ENCODE measurements around the gene USP24.
A peak's percentile ranks its signal among the peaks of the same experiment; 100 is the strongest.
"Not testable (repeated sequence)": the region's sequence is repeated elsewhere in the genome, so short reads cannot be mapped to it uniquely, and the experiment has no call there.

The USP24 gene

DNA sequence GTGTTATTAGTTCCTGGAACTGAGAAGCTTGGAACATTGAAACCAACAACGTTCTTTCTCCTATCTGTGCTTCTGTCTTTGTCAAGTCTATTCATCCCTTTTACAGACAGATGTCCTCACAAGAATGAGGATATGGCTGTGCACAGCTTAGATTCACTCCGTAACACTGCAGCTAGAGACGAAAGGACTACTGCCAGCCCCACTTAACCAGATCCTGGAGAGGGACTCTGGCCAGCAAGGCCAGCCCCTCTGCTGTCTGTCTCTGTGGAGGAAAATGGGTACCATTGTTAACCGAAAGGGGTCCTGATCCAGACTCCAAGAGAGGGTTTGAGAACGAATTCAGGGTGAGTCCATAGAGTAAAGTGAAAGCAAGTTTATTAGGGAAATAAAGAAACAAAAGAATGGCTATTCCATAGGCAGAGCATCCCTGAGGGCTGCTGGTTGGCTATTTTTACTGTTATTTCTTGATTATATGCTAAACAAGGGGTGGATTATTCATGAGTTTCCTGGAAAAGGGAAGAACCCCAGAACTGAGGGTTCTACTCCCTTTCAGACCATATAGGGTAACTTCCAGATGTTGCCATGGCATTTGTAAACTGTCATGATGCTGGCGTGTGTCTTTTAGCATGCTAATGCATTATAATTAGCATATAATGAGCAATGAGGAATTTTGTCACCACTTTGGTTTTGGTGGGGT is 17.4 kb upstream of the USP24 start:
- DNase-seq (ENCODE audit: low read depth in 2 of 2): no peak

DNA sequence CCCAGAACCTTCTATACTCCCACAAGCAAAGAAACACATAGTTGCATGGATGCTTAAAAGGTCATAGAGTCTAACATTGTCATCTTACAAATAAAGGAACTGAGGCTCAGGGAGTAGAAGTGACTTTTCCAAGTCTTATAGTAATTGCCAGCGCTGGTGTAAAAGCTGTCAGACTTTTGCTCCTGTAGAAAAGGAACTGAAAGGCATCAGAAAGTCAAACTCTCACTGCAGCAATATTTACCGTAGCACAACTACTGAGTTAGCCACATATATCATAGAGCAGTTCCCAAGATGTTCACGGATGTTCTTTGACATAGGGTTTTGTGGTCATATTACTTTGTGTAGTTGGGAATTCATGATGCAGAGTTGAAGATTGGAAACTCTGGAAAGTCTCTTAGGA is 16.6 kb upstream of the USP24 start:
- no peak for DNase-seq (ENCODE audit: low read depth in 2 of 2)

DNA sequence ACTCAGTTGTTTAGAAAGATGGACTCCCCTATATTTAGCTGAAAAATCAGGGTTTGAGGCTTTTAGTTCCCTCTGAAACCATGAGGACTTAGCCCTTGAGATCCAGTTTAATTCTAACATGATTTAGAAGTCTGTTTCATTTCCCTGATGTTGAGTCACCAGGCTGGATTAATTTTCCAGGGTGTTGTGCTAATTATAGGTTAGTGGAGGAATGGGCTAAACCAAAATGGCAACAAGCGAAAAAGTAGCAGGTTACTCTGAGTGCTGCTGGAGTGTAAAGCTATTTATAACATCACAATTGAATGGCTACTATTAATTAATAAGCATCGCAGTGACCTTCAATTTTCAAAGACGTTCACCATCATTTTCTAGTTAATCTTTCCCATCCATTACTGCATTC is 15.5 kb upstream of the USP24 start:
- DNase-seq (ENCODE audit: low read depth in 2 of 2): no peak

DNA sequence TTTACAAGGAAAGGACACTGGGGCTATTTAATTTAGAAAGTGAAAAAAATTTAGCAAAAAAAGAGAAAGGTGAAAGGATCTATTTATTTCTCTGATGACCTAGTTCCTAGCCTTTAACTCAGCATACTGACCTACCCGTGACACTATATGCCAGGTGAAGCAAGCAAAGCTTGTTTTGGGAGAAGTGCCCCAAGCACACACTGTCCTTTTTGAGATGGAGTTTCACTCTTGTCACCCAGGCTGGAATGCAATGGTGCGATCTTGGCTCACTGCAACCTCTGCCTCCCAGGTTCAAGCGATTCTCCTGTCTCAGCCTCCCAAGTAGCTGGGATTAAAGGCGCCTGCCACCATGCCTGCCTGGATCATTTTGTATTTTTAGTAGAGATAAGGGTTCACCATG is 14.6 kb upstream of the USP24 start:
- not testable (repeated sequence) for DNase-seq (ENCODE audit: low read depth in 2 of 2)

DNA sequence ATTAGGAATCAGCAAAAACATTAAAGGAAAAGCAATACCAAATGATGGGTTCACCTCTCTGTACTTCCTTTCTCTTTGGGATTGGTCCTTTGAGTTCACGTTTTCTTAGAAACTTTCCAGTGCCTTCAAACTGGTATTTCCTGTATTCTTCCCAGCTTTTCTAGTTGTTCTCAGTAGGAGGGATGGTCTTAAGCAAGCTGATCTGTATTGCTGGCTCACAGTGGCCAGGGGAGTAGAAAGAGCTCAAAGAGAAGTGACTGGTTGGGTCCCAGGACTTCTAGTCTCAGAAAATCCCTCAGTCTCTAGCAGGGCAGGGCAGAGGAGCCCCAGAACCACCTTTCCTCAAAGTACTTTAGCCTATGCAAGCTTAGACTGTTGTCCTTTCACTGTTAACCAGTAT is 10.1 kb upstream of the USP24 start:
- DNase-seq (ENCODE audit: low read depth in 2 of 2): no peak

DNA sequence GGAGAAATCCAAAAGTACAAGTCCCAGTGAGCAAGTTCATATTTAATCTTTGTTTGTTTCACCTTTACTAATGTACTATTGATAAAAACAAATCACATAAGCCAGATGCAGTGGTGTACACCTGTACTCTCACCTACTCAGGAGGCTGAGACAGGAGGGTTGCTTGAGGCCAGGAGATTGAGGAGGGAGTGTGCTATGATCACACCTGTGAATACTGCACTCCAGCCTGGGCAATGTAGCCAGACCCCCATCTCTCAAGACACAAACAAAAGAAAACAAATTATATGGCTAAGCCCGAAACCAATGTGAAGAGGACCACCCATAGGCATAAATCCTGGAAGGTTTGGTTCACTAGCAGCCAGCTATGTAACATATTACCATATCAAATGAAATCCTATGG is 9.6 kb upstream of the USP24 start:
- no peak for DNase-seq (ENCODE audit: low read depth in 2 of 2)

DNA sequence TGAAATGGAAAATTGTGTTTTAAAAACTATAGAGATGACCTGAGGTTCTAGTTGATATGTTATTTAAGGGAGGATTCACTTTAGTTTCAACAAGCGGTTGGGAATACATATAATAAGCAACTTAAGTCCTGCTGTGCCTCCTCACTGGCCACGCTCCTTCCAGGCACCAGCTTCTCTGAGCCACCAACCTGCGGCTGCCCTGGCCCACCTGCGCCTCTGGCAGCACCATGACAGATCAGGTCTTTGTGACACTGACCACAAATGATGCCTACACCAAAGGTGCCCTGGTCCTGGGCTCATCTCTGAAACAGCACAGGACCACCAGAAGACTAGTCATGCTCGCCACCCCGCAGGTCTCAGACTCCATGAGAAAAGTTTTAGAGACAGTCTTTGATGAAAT is 7.0 kb upstream of the USP24 start:
- DNase-seq (ENCODE audit: low read depth in 2 of 2): no peak

DNA sequence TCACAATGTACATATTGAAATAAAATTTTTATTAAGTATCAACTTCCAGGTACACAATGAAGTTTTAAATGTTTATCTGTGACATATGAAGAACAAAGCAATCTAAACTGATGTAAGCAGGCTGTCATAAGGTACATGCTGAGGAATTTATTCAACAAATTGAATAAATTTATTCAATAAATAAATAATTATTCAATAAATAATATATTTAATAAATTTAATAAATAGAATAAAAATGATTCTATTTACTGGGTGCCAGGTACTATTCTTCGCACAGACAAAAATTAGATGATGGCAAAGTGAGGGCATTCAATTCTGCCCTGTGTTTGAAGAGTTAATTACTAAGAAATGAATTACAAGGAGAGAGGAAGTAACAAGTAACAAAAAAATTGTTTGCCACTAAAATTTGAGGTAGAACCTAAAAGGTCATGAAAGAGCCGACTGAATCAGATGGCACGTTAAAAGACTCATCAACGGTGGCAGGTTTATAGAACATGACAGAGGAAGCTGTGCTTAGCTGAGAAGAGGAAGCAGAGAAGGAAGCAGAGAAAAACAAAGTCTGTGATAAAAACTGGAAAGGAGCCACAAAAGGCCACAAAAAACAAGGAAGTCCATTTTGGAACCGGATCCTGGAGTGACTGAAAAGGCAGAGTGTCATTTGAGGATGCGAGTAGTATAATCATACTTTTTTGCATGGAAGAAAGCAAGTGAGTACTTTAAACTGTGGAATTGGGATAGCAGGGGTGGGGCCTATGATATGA is 2.2 kb upstream of the USP24 start:
- DNase-seq (ENCODE audit: low read depth in 2 of 2): no peak

DNA sequence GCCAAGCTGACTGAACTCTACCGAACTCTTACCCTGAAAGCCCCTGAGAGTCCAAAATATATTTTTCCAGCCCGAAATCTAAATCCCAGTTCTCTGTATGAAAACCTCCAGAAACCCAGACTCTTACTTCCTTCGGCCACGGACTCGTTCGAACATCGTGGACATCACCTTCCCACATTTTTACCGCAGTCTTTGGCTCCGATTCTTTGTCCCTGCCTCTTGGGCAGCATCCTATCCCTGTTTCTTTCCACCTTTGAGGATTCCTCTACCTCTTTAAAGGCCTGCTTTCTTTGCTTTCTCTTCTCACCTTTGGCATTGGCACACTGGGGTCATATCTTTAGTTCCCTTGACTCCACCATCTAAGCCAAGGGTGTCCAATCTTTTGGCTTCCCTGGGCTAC is 932 bp upstream of the USP24 start:
- DNase-seq (ENCODE audit: low read depth in 2 of 2): no peak

DNA sequence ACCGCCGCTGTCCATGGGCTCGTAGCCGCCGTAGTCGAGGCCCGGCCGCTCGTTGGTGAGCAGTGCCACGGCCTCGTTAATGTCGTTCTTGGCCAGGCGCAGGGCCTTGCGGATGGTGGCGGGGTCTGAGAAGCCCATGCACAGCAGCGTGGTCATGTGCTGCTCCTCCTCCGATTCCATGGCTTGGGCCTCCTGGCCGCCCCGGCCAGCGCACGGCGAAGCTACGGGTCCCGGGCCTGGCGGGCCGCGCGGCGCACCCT is 300 bp downstream of the USP24 start:
- DNase-seq (ENCODE audit: low read depth in 2 of 2): no peak

DNA sequence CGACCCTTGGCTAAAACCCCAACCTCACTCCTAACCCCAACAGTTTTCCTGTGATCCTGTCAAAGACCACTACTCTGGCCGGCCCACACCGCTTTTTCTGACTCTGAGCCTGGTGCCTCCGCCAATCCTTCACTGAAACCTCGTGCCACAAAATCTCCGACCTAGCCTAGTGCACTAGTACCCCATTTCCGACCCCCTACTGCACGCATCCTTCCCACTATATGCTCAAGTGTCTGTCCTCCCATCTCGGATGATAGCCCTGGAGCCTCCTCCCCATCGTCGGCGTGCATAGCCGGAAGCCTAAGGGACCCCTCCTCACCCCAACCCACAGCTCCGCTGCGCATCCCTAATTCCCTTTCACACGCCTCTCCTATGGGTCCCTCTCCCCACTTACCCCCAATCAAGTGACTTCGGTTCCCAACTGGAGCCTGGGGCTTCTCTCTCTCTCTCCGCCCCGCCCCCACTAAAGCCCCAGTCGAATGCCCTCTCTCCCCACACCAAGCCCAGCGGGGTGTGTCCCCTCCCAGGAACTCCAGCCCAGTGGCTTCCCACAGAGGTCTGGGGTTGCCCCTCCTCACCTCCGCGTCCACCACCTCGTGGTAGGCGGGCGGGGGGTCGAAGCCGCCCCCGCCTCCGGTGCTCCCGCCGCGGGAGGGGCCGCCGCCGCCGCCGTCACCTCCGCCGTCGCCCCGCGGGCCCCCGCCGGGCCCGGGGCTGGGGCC is 791 bp downstream of the USP24 start:
- DNase-seq (ENCODE audit: low read depth in 2 of 2): peak in 1 of 2 donors; percentile 30

DNA sequence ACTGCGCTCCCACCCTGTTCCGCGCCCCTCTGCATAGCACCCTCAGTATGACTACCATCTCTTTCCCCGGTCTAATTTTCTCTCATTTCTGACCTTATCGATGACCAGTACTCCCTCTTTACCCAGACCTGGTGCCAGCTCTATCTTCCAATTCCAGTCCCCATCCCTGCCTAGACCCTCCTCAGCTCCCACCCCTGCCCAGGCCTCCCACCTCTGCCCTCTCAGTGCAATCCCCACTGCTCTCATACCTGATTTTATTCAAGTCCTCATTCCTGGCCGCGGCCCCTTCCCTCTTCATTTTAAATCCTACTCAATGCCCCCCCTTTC is 1.3 kb downstream of the USP24 start:
- no peak for DNase-seq (ENCODE audit: low read depth in 2 of 2)

DNA sequence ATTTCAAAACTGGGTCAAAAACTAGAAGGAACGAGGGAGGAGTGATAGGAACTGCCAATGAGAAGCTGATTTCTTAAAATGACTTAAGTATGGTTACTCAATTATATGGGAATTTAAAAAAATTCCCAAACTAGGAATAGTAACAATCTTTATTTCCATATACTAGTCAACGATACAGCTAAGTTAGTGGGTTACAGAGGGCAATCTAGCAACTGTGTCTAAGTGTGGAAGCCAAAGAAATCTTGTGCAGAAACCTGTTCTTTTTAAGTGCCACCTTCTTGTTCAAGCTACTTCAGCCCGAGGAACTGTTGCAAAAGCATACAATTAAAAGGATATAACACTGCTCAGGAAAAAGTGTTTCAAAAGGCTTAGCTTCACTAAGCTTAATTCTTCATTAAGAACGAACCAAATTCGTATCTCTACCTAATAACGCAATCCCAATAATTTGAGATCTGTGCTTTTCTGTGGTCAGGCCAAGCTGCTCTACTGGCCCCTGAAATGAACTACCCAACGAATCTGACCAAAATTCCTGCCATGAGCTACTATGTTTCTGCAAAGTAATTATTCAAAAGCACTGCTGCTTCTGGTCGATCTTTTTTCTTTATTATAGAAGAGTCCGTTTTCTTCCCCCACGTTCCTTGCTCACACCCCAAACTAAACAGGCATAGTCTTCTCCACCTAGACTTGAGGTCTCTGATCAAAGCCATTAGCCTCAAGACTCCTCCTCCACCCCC is 1.8 kb downstream of the USP24 start:
- no peak for DNase-seq (ENCODE audit: low read depth in 2 of 2)

DNA sequence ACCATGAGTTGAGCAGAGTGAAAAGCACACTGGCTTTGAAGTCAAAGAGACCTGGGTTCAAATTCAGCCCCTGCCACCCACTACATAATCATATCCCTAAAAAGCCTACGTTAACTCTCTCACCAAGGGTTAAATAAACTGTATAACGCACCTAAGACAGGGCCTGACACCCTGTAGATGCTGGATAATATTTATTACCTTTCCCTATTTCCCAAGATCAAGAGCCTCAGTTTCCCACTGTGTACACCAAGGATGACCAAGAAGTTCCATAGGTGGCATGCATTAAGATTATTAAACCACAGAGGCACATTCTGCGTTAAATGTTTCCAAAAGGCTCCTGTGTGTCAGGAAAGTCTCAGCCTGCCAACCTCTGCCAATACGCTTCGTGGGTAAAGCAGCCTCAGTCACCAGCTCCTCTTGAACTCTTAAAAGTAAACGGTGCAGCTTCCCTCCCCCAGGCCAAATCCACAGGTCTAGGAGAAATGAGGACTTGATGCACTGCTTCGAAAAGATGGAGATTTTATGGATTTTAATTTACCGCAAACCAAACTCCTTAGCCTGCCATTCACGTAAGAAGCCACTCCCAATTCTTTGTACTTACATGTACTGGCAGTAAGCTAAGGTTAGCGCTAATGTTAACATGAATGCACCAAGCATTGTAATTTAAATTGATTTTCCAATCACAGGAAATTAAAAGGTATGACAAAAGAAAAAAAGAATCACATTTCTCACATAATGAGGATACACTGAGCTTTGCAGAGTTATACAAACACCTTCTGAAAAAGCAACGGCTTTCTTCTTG is 2.6 kb downstream of the USP24 start:
- DNase-seq (ENCODE audit: low read depth in 2 of 2): no peak

DNA sequence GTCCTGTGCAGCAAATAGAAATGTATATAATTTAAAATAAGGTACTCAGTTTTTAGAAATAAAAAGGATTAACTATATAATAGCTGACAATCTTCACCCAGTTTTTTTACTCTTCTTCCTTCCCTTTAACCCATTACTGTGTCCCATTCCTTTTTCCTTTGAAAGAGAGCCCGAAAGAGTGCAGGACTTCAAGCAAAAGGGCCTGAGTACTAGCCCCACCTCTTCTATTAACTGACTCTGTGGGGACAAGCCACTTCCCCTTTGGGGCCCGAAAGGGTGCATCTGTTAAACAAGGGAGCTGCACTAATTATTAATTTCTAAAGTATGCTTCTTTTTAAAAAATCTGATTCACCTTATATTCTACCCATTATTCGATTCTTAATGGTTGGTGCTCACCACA is 3.3 kb downstream of the USP24 start:
- DNase-seq (ENCODE audit: low read depth in 2 of 2): no peak

DNA sequence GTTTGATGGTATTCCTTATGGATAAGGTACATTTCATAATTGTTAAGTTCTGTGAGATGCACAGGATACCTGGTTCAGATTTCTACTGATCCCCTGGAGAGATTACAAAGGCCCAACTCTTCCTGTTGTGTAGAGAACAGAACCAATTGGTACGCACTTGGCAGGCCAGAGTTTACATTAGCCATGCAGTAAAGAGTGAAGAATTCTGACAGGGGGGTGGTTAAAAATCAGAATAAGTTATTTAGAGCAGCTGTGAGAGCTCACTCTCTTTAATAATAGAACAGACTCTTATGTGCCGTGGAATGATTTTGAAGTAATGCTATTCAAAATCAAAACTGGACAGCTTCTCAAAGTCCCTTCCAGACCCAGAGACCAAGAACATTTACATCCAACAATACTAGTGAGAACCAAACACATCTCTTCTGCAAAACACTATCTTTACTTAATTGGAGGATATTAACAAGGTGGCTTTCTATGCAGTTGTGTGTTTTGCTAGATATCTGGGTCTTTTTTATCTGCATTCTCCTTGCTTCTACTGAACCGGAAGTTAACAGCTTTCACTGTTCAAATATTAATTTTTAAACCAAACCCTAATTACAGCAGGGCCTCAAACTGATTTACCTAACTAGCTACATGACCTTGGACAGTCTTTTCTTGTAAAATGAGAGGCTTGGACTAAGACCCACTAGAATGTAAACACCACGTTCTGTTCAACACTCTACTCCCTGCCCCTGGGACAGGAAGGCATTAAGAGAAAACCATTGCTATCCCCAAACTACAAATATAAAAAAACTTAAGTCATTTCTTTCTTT is 4.0 kb downstream of the USP24 start:
- no peak for DNase-seq (ENCODE audit: low read depth in 2 of 2)

DNA sequence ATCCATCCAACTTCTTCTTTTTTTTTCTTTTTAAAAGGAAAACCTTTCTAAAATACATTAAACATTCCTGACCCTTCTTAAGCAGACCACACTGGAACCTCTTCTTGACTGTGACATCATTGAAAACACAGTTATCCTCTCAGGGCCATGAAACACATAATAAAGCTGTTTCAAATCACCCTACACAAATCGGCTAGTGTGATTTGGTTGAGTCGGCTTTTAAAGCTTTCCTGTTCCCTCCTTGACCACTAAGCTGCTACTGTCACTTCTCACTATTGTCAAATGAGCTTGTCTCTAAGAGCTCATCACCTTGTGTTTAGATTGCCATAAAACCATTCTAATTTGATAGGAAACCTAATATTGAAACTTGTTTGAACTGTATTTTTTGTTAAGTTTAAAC is 5.9 kb downstream of the USP24 start:
- no peak for DNase-seq (ENCODE audit: low read depth in 2 of 2)

DNA sequence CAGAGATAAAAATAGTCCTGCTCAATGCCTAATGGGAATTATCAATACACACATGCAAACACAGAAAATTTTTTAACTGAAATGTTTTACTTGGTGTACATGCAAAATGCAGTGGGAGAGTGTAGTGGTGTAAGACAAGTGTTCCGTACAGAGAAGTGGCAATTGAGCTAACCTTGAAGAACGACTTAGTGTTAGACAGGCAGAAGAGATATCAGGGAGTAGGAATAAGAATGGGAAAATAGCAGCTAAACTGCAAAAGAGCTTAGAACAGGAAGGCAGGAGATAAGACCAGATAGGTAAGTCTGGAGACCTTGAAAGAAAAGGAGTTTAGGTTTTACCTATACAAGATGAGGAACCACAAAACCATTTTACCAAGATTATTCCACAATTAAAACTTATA is 9.0 kb downstream of the USP24 start:
- DNase-seq (ENCODE audit: low read depth in 2 of 2): no peak

DNA sequence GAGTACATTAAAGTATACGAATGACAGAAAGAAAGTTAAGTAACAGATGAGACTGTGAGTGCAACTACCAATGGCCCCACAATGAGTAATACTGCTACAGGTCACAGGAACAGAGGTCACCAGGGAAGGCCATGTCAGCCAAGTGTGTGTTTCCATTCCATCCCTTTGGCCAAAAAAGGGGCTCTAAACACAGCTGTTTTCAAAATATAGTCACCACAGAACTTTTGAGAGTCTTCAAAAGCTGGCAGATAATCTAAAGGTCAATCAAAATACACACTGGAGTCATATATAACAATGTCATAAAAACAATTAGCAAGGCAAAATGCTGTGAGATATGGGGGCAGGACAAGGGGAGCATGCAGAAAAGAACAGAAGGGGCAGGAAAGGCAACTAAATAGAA is 10.2 kb downstream of the USP24 start:
- no peak for DNase-seq (ENCODE audit: low read depth in 2 of 2)

DNA sequence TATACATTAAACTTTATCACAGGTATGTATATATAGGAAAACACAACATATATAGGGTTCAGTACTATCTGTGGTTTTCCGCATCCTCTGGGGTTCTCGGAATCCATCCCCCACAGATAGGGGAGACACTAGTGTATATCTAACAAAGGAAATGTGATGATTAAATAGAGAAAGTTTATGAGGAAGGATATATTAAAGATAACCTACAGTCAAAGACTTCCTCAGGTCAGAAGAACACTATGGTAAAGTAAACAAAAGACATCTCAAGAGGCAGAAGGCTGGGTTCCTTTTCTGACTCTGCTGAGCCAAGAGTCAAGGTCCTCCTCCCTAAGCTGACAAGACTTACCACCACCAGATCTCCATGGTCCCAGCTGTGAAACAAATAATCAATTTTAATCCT is 12.1 kb downstream of the USP24 start:
- no peak for DNase-seq (ENCODE audit: low read depth in 2 of 2)

DNA sequence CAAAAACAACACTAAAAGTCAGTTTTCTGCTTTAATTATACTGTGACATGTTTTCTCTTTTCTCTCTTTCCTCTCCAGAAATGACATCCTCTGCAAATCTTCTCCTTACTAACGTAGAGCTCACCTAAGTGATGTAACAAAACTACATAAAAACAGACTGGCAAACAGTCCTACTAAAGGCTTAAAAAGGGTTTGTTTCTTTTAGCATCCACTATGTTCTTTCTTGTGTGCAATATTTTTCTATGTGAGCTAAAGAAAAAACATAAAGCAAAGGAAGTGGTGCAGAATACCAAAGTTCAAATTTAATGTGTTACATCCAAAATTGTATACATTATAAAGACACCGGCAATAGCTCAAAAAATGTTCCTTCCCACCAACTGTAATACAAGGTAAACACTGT is 14.5 kb downstream of the USP24 start:
- DNase-seq (ENCODE audit: low read depth in 2 of 2): no peak
